Loucy (cell line): ENCODE data around the gene IGF2BP2.

Experiments used
- H2AFZ ChIP-seq: fragments of 200-600 bp; sonication (generic); 2 replicates; pipeline ENCODE4 v1.6.0; 2016; ENCODE audit warnings: antibody characterized with exemption, mild to moderate bottlenecking, low read length, moderate library complexity
- H3F3A ChIP-seq: fragments of 200-600 bp; 2 replicates; pipeline ENCODE4 v1.6.0; 2016; ENCODE audit warnings: antibody characterized with exemption, low read depth, mild to moderate bottlenecking
- H3K27me3 ChIP-seq: fragments of 200-600 bp; sonication (generic); 2 replicates; pipeline ENCODE4 v1.6.1; 2014; ENCODE audit warnings: low read length, mild to moderate bottlenecking; ENCODE audit not compliant: insufficient read depth, poor library complexity, severe bottlenecking
- H3K36me3 ChIP-seq: fragments of 200-600 bp; sonication (generic); 2 replicates; pipeline ENCODE4 v1.6.1; 2016; ENCODE audit warnings: low read length; ENCODE audit not compliant: insufficient read depth
- H3K4me1 ChIP-seq: fragments of 200-600 bp; sonication (generic); 2 replicates; pipeline ENCODE4 v1.5.1; 2014; ENCODE audit warnings: low read length, mild to moderate bottlenecking; ENCODE audit not compliant: insufficient read depth, poor library complexity, severe bottlenecking
- H3K4me2 ChIP-seq: fragments of 200-600 bp; sonication (generic); 2 replicates; pipeline ENCODE4 v1.6.0; 2014; ENCODE audit warnings: antibody characterized with exemption, low read length, low read depth, mild to moderate bottlenecking; ENCODE audit not compliant: poor library complexity, severe bottlenecking
- H3K4me3 ChIP-seq: fragments of 200-600 bp; sonication (generic); 2 replicates; pipeline ENCODE4 v1.5.1; 2014; ENCODE audit warnings: low read length, mild to moderate bottlenecking, mixed read lengths; ENCODE audit not compliant: poor library complexity, severe bottlenecking
- H3K79me2 ChIP-seq: fragments of 200-600 bp; sonication (generic); 2 replicates; pipeline ENCODE4 v1.6.1; 2014; ENCODE audit warnings: low read length; ENCODE audit not compliant: insufficient read depth
- H3K9ac ChIP-seq: fragments of 200-600 bp; sonication (generic); 2 replicates; pipeline ENCODE4 v1.6.0; 2014; ENCODE audit warnings: mild to moderate bottlenecking, low read depth, low read length, moderate library complexity; ENCODE audit not compliant: poor library complexity, severe bottlenecking
- H3K9me2 ChIP-seq: fragments of 200-600 bp; sonication (generic); replicated peaks from 2 replicates; pipeline ENCODE4 v1.6.1; 2016; ENCODE audit warnings: low read depth, low read length, mixed read lengths
- H3K9me3 ChIP-seq: fragments of 200-600 bp; sonication (generic); 2 replicates; pipeline ENCODE4 v1.6.1; 2014; ENCODE audit warnings: mild to moderate bottlenecking, antibody characterized with exemption, low read length, low read depth; ENCODE audit not compliant: insufficient read depth
- H4K20me1 ChIP-seq: fragments of 200-600 bp; sonication (generic); 2 replicates; pipeline ENCODE4 v1.6.0; 2014; ENCODE audit warnings: antibody characterized with exemption, low read length, mild to moderate bottlenecking; ENCODE audit not compliant: insufficient read depth, poor library complexity, severe bottlenecking
- CTCF ChIP-seq: fragments of 200-600 bp; sonication (generic); conservative IDR thresholded peaks from 2 replicates; pipeline ENCODE4 v1.5.1; 2014; ENCODE audit warnings: mild to moderate bottlenecking, antibody characterized with exemption, low read length
- EZH2phosphoT487 ChIP-seq: fragments of 200-600 bp; IDR thresholded peaks from 2 replicates; pipeline ENCODE4 v1.6.1; 2018; ENCODE audit warnings: antibody characterized with exemption, mild to moderate bottlenecking, moderate library complexity, borderline replicate concordance

IGF2BP2 gene

GRCh38 chr3:185778821-185779220 is 46.0 kb downstream of the IGF2BP2 start:
- H3K9ac ChIP-seq = no peak overlapping the region
- TF ChIP-seq EZH2phosphoT487 (no peak), CTCF (no peak)
- H3K79me2 ChIP-seq = no peaks in the 10 kb centered on the region
- H3K4me2 ChIP-seq = no peak overlapping the region
- H3K27me3 ChIP-seq = peaks cover 3% of the 10 kb centered on the region
- H3K36me3 ChIP-seq = no peaks in the 10 kb centered on the region
- H3F3A ChIP-seq = no peaks in the 10 kb centered on the region
- H3K9me2 ChIP-seq = no peaks in the 10 kb centered on the region
- no peak overlapping the region for H3K4me3 ChIP-seq
- no peaks in the 10 kb centered on the region for H3K9me3 ChIP-seq
- H3K4me1 ChIP-seq = no peaks in the 10 kb centered on the region
- no peaks in the 10 kb centered on the region for H4K20me1 ChIP-seq
- H2AFZ ChIP-seq = no peak overlapping the region

- H3K79me2 ChIP-seq = no peaks in the 10 kb centered on the region
Measured at GRCh38 chr3:185778094-185778493, 46.7 kb downstream of the IGF2BP2 start.

GRCh38 chr3:185770109-185770508 is 54.7 kb downstream of the IGF2BP2 start:
- H3K79me2 ChIP-seq = no peaks in the 10 kb centered on the region

More at GRCh38 chr3:185778094-185778493, 46.7 kb downstream of the IGF2BP2 start:
- Histone ChIP-seq H4K20me1 (no peaks in the 10 kb centered on the region), H3K9ac (no peak overlapping the region), H3K27me3 (peaks cover 3% of the 10 kb centered on the region), H3K4me1 (no peaks in the 10 kb centered on the region), H3K4me3 (no peak overlapping the region), H3K9me3 (no peaks in the 10 kb centered on the region), H3K9me2 (no peaks in the 10 kb centered on the region), H3K4me2 (no peak overlapping the region), H3F3A (no peaks in the 10 kb centered on the region), H2AFZ (no peak overlapping the region), H3K36me3 (no peaks in the 10 kb centered on the region)
- TF ChIP-seq CTCF (no peak), EZH2phosphoT487 (no peak)

More at GRCh38 chr3:185770109-185770508, 54.7 kb downstream of the IGF2BP2 start:
- H2AFZ ChIP-seq = no peak overlapping the region
- H3K9me3 ChIP-seq = no peaks in the 10 kb centered on the region
- H3K36me3 ChIP-seq = no peaks in the 10 kb centered on the region
- H3K9me2 ChIP-seq = no peaks in the 10 kb centered on the region
- H3K4me1 ChIP-seq = no peaks in the 10 kb centered on the region
- no peak for TF ChIP-seq EZH2phosphoT487
- TF ChIP-seq CTCF = no peak
- no peaks in the 10 kb centered on the region for H3K27me3 ChIP-seq
- 0 out of 2 replicates have a peak, but pooled peaks cover 4% of the 10 kb centered on the region for H3F3A ChIP-seq
- H3K9ac ChIP-seq = no peak overlapping the region
- H3K4me2 ChIP-seq = no peak overlapping the region
- H3K4me3 ChIP-seq = no peak overlapping the region
- H4K20me1 ChIP-seq = no peaks in the 10 kb centered on the region
